DMS153 (cell line): ENCODE measurements around the gene SLC35F5.
"Not testable (repeated sequence)": the region's sequence is repeated elsewhere in the genome, so short reads cannot be mapped to it uniquely, and the experiment has no call there.

ENCODE experiments used
- DNase-seq: peaks from one replicate; lab custom pipeline; 2025; lab: John Stamatoyannopoulos, UW

Gene SLC35F5

DNA sequence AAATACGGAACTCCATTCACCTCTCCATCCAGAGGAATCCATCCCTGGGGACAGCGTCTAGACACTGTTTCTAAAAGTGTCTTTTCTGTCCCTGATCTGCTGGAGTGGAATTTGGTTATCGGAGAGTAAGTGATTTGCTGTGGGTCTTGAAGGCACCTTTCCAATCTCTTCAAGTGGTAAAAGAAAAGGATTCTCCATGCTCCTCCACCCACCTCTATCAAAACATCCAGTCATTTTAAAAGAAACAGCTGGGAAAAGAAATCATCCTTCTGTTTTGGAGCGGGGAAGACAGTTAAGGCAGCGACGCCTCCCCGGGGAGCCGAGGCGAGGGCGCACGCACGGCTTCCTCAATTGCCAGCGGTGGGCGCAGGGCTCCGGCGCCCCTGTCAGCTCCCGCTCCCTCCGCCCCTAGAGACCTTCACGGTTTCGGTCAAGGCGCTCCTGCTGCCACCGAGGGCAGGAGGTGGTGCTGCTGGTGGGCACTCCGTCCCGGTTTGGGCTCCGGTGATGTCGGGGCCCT, 547 bp downstream of the SLC35F5 start:
- no peak for DNase-seq

DNA sequence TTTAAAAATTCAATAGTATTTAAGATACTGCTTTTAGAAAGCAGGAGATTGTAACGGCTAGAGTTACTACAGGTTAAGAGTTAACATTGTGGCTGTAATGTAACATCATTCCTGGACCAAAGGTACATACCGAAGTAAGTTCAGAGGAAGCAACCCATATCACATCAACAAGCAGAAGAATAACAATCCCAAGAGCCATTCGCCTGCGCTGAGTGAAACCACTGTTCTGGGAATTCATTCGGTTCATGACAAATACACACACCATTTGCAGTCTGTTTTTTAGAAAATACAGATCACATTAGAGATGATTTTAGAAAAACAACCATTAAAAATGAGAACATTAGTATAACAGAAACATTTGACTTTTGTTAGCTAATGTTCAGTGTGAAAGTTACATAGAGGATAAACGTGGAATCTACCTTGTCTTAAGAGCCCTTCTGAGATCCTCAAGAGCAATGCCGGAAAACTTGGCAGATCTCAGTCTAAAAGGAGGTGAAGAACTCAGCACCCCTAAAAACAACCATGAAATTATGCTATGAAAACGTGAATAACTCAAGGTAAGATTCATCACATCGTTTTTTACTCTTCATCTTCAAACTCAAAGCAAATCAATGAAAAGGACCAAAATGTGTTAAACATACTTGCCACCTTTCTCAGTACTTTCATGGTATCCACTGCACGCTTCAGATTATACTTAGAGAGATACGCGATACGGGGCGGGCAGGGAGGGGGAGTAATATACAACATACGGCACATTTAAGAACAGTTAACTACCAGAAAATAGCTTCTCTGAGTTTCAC, 1.2 kb downstream of the SLC35F5 start:
- no peak for DNase-seq

DNA sequence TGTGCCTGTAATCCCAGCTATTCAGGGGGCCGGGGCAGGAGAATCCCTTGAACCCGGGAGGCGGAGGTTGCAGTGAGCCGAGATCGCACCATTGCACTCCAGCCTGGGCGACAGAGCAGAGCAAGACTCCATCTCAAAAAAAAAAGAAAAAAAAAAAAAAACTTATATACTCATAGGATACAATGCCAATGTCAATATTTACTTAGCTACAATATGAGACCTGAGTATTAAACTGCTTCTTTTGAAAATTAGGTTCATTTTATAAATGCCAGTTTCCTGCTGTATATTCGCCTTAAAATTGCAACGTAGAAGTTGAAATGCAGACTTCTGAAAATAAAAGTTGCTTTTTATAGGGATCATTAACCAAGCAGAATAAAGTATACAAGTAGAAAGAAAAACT, 2.3 kb downstream of the SLC35F5 start:
- no peak for DNase-seq

DNA sequence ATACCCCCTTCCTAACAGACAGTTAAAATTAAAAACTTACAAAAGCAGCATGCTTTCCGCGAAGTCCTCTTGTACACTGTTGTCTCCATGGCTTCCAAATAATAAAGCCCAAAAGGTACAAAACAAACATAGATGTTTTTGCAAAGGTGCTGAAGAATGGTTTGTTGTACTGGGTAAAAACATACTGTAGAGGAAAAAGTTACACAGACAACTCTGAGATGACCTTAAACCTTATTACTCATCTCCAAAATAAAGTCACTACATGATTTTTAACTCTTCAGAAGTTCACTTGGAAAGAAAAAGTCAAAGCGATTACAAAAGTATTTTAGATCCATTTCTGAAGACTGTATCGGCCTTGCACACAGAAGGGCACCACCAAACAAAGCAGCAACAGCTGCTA, 6.1 kb downstream of the SLC35F5 start:
- no peak for DNase-seq

DNA sequence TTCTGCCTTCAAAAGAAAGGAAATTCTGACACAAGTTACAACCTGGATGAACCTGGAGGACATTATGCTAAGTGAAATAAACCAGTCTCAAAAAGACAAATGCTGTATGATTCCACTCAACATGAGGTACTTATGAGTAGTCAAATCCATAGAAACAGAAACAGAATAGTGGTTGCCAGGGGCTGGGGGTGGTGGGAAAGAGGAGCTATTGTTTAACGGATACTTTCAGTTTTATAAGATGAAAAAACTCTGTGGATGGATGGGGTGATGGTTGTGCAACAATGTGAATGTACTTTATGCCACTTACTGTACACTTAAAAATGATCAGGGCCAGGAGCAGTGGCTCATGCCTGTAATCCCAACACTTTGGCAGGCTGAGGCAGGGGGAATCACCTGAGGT, 15.4 kb downstream of the SLC35F5 start:
- no peak for DNase-seq

DNA sequence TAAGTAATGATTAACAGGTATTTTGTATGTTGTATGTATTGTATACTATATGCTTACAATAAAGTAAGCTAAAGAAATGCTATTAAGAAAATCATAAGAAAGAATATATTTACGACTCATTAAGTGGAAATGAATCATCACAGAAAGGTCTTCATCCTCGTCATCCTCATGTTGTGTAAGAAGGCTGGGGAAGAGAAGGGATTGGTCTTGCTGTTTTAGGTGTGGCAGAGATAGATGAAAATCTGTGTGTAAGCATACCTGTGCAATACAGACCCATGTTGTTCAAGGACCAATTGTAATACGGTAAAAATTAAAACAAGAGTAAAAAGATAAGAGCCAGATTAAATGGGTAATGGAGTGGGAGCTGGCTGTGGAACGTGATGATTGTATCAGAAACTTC, 16.6 kb downstream of the SLC35F5 start:
- no peak for DNase-seq

DNA sequence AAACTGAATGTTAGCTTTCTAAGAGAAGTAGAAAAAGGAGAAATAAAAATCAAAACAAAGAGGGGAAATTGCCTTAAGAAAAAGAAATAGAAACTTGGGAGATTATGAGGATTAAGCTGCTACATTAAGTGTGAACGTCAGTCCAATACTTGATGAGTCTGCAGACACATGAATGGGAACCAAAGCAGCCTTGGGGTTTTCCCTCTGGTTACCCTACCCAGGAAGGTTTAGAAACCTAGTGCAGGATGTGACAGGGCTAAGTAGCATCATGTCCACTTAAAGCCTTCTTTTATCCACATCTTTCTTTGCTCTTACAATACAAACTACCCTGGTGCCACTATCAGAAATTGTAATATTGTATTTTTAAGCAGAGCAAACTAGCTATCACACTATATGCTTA, 22.3 kb downstream of the SLC35F5 start:
- no peak for DNase-seq

DNA sequence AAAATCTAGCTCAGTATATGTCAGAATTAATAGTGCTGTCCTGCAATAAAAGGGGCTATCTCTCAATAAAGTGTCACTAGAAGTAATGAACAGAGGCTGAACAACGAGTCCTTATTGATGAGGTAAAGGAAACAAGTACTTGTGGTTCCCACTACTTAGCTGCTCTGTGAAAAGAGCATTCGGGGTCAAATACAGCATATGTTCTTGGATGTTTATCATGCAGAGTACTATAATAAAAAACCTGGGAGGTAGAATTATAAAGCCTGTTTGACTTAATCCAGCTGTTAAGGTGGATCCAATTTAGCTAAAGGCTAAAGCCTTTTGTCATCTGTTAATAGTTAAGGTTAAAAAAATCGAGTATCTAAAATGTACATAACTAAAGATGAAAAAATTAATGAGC, 32.4 kb downstream of the SLC35F5 start:
- DNase-seq: no peak

DNA sequence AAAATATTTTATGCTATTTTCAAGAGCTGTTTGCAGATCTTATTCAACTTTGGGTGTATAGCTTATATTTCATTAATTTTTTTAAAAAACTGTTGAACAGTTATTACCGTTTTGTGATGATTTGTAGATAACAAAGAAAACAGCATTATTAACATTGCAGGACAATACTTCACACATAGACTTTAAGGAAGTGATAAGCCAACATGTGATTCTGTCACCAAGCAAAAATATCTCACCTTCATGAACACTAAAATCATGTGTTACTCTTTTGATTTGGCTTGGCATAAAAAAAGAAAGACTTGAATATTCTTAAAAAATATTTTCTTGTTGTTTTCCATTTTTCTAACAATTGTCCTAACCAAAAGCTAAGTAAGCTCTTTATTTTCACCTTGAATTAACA, 33.0 kb downstream of the SLC35F5 start:
- no peak for DNase-seq

DNA sequence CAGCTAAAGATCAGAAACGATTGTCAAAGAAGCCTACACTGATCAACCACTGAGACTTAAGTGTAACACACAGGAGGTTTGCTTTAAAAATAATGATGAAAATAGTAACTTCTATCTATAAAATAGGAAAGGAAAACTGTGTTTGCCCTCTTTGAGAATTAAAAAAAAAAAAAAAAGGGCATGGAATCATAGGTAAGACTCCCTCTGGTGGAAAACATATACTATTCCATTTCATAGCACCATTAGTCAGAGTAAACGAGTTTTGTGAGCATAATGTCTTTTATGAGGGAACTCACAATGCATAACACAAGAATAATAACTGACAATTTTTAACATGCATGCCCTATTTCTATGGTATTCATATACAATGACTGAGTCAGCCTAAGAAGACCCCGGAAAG, 36.3 kb downstream of the SLC35F5 start:
- no peak for DNase-seq

DNA sequence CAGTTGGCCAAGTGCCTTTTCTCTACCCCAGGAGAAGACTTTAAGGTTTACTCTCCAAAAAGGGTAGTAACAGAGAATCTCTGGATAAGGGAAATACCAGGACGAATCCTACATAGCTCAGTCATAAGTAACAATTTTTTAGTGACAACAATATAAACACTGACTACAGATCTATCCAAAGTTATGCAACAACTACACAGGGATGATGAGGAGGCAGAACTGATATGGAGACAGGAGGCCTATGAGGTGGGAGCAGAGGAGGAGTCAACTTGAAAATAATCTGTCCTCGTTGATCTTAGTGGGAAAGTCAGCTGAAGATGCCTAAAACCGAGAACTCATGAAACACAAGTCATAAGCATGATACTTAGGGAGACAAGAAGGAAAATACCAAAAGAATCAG, 40.2 kb downstream of the SLC35F5 start:
- no peak for DNase-seq

DNA sequence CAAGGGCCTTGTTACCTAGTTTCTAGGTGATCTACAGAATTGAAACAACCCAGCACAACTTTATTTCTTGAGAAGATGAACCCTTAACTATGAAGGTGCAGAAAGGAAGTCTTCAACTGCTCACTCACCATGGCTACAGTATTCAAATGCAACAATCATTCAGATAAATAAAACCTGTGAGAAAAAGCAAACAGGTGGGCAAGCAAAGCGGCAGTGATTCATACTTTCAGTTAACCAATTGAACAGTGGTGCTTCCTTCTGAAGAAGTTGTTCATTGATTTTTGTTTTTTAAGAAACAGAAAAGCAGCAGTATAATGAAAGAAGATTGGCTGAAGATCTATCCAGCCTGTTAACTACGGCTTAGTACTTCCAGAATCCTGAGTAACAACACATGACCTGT, 43.5 kb downstream of the SLC35F5 start:
- DNase-seq: no peak

DNA sequence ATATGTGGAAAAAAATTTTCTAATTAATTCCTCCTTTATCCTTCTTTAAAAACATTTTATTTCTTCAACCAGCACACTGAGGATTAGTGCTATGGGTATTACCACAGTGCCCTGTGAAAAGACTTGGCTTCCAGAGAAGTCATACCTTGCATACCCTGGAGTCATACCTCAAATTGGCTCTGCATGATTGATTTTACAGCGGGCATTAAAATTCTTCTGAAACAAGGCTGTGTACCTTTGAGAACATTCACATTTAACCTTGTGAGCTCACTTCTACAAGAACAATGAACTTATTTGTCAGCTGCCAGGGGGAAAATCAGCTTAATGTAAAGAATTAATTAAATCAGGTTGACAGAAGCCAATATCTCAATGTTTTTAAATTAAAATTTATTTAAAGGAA, 44.6 kb downstream of the SLC35F5 start:
- DNase-seq: no peak

DNA sequence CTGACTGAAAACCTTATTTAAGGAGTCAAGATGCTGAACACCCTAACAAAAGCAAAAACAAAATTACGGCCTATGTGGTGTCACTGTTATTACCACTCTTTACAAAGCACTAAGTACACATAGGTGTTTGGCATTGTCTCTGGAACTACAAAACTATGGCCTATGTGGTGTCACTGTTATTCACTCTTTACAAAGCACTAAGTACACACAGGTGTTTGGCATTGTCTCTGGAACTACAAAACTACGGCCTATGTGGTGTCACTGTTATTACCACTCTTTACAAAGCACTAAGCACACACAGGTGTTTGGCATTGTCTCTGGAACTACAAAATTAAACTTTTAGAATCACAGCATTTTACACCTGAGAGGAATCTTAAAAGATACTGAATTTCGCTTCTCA, 47.4 kb downstream of the SLC35F5 start:
- peak; percentile 89 for DNase-seq

DNA sequence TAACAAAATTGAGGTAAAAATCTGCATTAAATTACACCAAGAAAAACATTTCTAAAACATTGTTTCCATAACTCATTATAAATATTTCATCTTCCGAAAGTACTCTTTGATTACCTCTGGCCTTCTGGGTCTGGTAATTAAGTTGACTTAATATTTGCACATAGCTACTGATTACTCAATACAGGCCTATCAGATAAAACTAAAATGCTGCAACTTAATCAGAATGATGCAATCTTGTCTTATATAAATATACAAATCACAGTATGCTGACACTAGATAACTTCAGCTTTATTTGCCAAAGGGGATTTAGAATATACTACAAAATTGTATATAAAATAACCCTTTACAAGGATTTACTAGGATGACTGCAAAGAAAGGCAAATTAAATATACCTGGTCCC, 49.3 kb downstream of the SLC35F5 start:
- DNase-seq: no peak

DNA sequence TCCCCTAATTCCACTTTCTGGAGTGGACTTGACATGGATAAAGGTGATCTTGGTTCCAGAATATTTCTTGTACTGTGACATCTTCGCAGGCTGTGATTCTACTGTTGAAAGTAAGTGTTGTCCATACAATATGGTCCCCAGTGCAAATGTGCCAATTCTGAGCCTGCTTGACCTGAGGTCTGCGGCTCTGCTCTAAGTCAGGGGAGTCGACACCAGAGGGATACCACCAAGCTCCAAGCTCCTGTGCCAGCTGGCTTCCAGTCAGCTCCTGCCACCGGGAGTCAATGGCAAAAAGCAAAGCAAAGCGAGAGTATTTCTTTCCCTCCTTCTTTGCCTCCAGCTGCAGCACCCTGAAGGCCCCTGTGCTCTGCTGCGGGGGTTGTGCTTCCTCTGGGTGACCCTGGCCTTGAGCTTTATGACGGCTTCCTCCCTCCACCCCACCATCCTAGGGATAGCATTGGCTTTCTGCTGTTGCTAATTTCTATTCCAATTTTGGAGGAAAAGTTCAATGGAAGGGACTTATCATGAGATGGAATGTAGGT, 50.4 kb downstream of the SLC35F5 start:
- DNase-seq: no peak

DNA sequence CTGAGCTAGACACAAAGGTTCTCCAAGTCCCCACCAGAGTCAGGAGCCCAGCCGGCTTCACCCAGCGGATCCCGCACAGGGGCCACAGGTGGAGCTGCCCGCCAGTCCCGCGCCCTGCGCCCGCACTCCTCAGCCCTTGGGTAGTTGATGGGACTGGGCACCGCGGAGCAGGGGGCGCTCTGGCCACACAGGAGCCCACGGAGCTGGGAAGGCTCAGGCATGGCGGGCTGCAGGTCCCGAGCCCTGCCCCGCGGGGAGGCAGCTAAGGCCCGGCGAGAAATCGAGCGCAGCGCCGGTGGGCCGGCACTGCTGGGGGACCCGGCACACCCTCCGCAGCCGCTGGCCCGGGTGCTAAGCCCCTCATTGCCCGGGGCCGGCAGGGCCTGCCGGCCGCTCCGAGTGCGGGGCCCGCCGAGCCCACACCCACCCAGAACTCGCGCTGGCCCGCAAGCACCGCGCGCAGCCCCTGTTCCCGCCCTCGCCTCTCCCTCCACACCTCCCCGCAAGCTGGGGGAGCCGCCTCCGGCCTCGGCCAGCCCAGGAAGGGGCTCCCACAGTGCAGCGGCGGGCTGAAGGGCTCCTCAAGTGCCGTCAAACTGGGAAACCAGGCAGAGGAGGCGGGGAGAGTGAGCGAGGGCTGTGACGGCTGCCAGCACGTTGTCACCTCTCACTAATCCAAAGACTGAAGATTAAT, 52.0 kb downstream of the SLC35F5 start:
- DNase-seq: not testable (repeated sequence)

DNA sequence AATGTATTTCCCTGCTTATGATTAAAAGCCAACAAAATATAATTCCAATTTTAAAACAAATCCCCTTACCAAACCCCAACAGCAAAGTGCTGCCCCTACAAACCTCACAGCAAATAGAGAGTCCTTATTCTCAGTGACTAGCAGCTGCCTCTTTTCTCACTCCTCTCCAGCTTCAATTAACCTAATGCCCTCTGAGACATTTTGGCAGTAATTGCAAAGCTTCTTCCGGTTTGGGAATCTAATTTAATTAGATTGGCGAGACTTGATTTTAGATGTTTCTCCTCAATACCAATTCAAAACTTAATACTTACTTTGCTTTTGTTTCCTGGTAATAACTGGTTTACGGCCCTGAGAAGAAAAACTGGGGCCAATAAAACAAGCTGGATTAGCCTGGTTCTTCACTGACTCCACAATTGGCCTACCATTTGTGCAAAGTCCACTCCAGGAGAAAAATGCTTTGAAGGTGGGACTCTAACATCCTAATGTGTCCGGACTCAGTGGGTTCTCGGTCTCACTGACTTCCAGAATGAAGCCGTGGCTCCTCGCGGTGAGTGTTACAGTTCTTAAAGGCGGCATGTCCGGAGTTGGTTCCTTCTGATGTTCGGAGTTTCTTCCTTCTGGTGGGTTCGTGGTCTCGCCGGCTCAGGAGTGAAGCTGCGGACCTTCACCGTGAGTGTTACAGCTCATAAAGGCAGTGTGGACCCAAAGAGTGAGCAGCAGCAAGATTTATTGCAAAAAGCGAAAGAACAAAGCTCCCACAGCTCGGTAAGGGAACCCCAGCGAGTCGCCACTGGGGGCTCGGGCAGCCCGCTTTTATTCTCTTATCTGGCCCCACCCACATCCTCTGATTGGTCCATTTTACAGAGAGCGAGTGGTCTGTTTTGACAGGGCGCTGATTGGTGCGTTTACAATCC, 52.8 kb downstream of the SLC35F5 start:
- no peak for DNase-seq

DNA sequence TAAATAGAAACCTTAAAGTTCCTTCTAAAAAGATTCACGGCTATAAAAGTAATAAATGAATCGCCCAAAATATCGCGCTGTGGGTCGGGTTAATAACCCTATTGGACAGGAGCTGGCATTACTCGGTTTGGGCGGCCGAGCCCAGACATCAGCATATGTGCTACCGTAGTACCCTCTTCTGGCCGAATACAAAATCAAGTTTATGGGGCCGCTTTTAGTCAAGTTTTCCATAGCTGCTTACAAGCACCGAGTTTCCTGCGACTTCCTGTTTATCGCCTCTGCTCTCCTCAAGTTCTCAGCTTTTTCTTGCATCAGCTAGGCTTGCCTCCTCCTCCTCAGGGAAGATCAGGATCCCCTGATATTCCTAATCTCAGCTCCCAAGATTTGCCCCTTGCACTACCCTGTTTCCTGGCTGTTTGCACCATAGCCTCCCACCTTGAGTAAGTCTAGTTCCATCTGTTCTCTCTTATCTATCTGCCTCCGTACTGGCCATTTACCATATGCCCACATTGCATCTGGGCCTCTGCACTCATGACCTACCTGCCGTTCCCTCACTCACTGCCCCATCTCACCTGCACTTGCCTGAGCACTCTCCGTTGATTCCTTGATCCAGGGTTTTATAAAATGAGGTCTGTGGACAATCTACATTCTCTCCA, 56.1 kb downstream of the SLC35F5 start:
- DNase-seq: peak; percentile 47

DNA sequence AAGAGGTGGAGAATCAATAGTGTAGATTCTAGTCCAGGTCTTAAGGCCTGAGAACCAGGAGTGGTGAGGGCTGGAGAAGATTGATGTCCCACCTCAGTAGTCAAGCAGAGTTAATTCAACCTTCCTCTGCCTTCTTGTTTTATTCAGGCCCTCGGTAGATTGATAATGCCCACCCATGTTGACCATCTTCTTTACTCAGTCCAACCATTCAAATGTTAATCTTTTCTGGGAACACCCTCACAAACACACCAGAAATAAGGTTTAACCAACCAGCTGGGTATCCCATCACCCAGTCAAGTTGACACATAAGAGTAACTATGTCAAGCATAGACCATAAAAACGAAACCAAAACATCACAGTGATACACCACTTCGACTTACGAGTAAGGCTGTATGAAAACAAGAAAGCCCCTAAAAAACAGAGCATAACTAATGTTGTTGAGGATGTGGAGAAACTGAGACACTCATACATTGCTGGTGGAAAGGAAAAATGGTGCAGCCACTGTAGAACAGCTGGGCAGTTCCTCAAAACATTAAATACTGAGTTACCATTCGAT, 57.5 kb downstream of the SLC35F5 start:
- no peak for DNase-seq

DNA sequence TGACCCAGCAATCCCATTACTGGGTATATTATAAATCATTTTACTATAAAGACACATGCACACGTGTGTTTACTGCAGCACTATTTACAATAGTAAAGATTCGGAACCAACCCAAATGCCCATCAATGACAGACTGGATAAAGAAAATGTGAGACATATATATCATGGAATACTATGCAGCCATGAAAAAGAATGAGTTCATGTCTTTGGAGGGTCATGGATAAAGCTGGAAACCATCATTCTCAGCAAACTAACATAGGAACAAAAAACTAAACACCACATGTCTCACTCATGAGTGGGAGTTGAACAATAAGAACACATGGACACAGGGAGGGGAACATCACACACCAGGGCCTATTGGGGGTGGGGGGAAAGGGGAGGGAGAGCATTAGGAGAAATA, 58.2 kb downstream of the SLC35F5 start:
- not testable (repeated sequence) for DNase-seq
